T-cell (primary cell): ENCODE data around the gene MAP2K3. TPM values are rescaled to one million over a fixed set of nuclear protein-coding genes. Genes with fewer than 3 reads are reported as not detected.

Experiments
- ATAC-seq, 4 experiments: fragments of 200-7000 bp in 3 of 4; fragments of 150-1000 bp in 1 of 4; cut with Tn5 transposase; replicated peaks in 1 of 4; 1 replicate in 3 of 4; 2 replicates in 1 of 4; pipeline ENCODE4 v1.10.0; 2021; ENCODE audit warnings: moderate library complexity in 3 of 4, mild to moderate bottlenecking in 2 of 4, moderate number of reproducible peaks in 1 of 4
- CTCF ChIA-PET, 2 donors: fragments of 300-600 bp; sonication (Branson Sonifier 250); formaldehyde crosslinking; loops; one replicate each; lab custom pipeline; 2022; ENCODE audit warnings: antibody characterized with exemption in 2 of 2; lab: Charles Lee
- POLR2A ChIA-PET, 2 donors: fragments of 300-600 bp; sonication (Branson Sonifier 250); formaldehyde crosslinking; loops; one replicate each; lab custom pipeline; 2022; ENCODE audit warnings: antibody characterized with exemption in 2 of 2; lab: Charles Lee
- DNase-seq, 35 experiments: peaks; one replicate each; pipeline versions ENCODE4 v3.0.0 to v3.0.0-alpha.2; 2013 to 2023
- H3K27ac ChIP-seq: one replicate; pipeline ENCODE4 v1.5.1; 2013; ENCODE audit warnings: low read length
- H3K27me3 ChIP-seq, 2 experiments: replicated peaks in 1 of 2; 1 replicate in 1 of 2; 2 replicates in 1 of 2; pipeline versions ENCODE4 v1.6.1 to v1.7.0; 2013; ENCODE audit warnings: low read length in 1 of 2, mixed read lengths in 1 of 2; ENCODE audit not compliant: control insufficient read depth in 2 of 2, insufficient read depth in 2 of 2; ENCODE audit errors: extremely low read depth in 1 of 2
- H3K36me3 ChIP-seq, 2 donors: 1 replicate in 1 of 2; 2 replicates in 1 of 2; pipeline versions ENCODE4 v1.6.1 to v1.7.0; 2013; ENCODE audit warnings: low read length in 1 of 2; ENCODE audit not compliant: control insufficient read depth in 2 of 2, insufficient read depth in 1 of 2; ENCODE audit errors: extremely low read depth in 1 of 2
- H3K4me1 ChIP-seq, 2 experiments: 1 replicate in 1 of 2; 2 replicates in 1 of 2; pipeline versions ENCODE4 v1.6.1 to v1.7.0; 2013; ENCODE audit warnings: low read length in 2 of 2, mixed read lengths in 1 of 2; ENCODE audit not compliant: insufficient read depth in 2 of 2, control insufficient read depth in 1 of 2; ENCODE audit errors: extremely low read depth in 1 of 2
- H3K4me3 ChIP-seq, 2 donors: 1 replicate in 1 of 2; 2 replicates in 1 of 2; pipeline versions ENCODE4 v1.5.1 to v1.7.0; 2013; ENCODE audit warnings: mild to moderate bottlenecking in 2 of 2, low read length in 1 of 2, moderate library complexity in 1 of 2; ENCODE audit not compliant: control insufficient read depth in 1 of 2; ENCODE audit errors: extremely low read depth in 1 of 2
- H3K9me3 ChIP-seq: 2 replicates; pipeline ENCODE4 v1.7.0; 2013
- H3K27ac Mint-ChIP-seq, 2 donors: one replicate each; pipeline ENCODE4 v1.8.0; 2020 to 2021; ENCODE audit warnings: mild to moderate bottlenecking in 2 of 2, mixed read lengths in 2 of 2
- H3K27me3 Mint-ChIP-seq, 2 donors: one replicate each; pipeline ENCODE4 v1.8.0; 2021 to 2022; ENCODE audit warnings: mixed read lengths in 2 of 2
- H3K36me3 Mint-ChIP-seq: one replicate; pipeline ENCODE4 v1.8.0; 2021; ENCODE audit warnings: mixed read lengths
- H3K4me1 Mint-ChIP-seq, 3 donors: one replicate each; pipeline ENCODE4 v1.8.0; 2020 to 2022; ENCODE audit warnings: mixed read lengths in 3 of 3, mild to moderate bottlenecking in 1 of 3
- H3K4me3 Mint-ChIP-seq, 3 donors: one replicate each; pipeline ENCODE4 v1.8.0; 2020 to 2022; ENCODE audit warnings: mild to moderate bottlenecking in 3 of 3, mixed read lengths in 3 of 3, moderate library complexity in 3 of 3
- H3K9me3 Mint-ChIP-seq, 3 donors: one replicate each; pipeline ENCODE4 v1.8.0; 2020 to 2022; ENCODE audit warnings: mixed read lengths in 3 of 3
- WGBS: methylation state at CpG from one replicate; pipeline ENCODE4 v1.1.5; 2013; ENCODE audit warnings: missing lambda C conversion rate; ENCODE audit not compliant: insufficient coverage; 5-methylcytosine and 5-hydroxymethylcytosine counted together
- total RNA-seq, 35 experiments: library from RNA in 6 of 35; stranded (reverse) in 6 of 35; fragments of 120-200 nt in 1 of 35; gene quantifications; one replicate each; pipeline versions ENCODE4 v1.2.1 to v1.2.4 and lab custom pipeline; 2013 to 2026

Gene MAP2K3
- total RNA-seq, 5 donors from 2014 or later (not counting 1 experiment from before 2014, with no cell fraction given) = 36.9 to 61.3 (median 57.1) TPM

GRCh38 chr17:21291862-21292261, 7.4 kb downstream of the MAP2K3 start:
- DNase-seq (no peak), ATAC-seq (no peak)
- WGBS = 66% methylated on average over 12 of the region's 12 CpGs
- Mint-ChIP-seq H3K9me3 (peaks cover 0 to 5% (median 0%) of the 10 kb centered on the region in 3 donors), H3K36me3 (peaks cover 7% of the 10 kb centered on the region), H3K27ac (no peak overlapping the region), H3K27me3 (peaks cover 0 to 4% of the 10 kb centered on the region in 2 donors), H3K4me1 (peaks cover 44 to 69% (median 55%) of the 10 kb centered on the region in 3 donors), H3K4me3 (no peak overlapping the region)
- Histone ChIP-seq H3K36me3 (peaks cover 0 to 18% of the 10 kb centered on the region in 2 donors), H3K4me1 (peaks cover 16 to 76% of the 10 kb centered on the region in 2 experiments), H3K4me3 (no peak overlapping the region), H3K27ac (no peak overlapping the region), H3K9me3 (no peaks in the 10 kb centered on the region), H3K27me3 (peaks cover 0 to 28% of the 10 kb centered on the region in 2 experiments)
- ChIA-PET CTCF (no interaction called here), POLR2A (no interaction called here)

GRCh38 chr17:21292867-21293830, 8.6 kb downstream of the MAP2K3 start:
- Histone ChIP-seq H3K4me3 (no peak overlapping the region), H3K27me3 (peaks cover 0 to 28% of the 10 kb centered on the region in 2 experiments), H3K36me3 (peaks cover 1 to 19% of the 10 kb centered on the region in 2 donors), H3K4me1 (peaks cover 6 to 65% of the 10 kb centered on the region in 2 experiments), H3K9me3 (no peaks in the 10 kb centered on the region), H3K27ac (no peak overlapping the region)
- H3K27ac Mint-ChIP-seq = no peak overlapping the region
- H3K36me3 Mint-ChIP-seq = peaks cover 7% of the 10 kb centered on the region
- peaks cover 0 to 5% (median 0%) of the 10 kb centered on the region in 3 donors for H3K9me3 Mint-ChIP-seq
- ChIA-PET POLR2A (interaction anchor here in 1 of 2 donors (0.6 kb wide), 1 partner anchor 170 kb away, joined by 3 read pairs; no protein-coding TSS in a partner anchor), CTCF (interaction anchor here in 1 of 2 donors (0.7 kb wide), 1 partner anchor 14 kb away, joined by 3 read pairs; no protein-coding TSS in a partner anchor)
- 78% methylated on average over 19 of the region's 20 CpGs for WGBS
- peaks cover 31 to 56% (median 43%) of the 10 kb centered on the region in 3 donors for H3K4me1 Mint-ChIP-seq
- ATAC-seq (no peak), DNase-seq (no peak)
- no peak overlapping the region for H3K4me3 Mint-ChIP-seq
- peaks cover 0 to 4% of the 10 kb centered on the region in 2 donors for H3K27me3 Mint-ChIP-seq

GRCh38 chr17:21293831-21294210, 9.3 kb downstream of the MAP2K3 start:
- H3K27ac Mint-ChIP-seq = no peak overlapping the region
- peaks cover 24 to 50% (median 36%) of the 10 kb centered on the region in 3 donors for H3K4me1 Mint-ChIP-seq
- peaks cover 0 to 4% of the 10 kb centered on the region in 2 donors for H3K27me3 Mint-ChIP-seq
- peaks cover 0 to 5% (median 0%) of the 10 kb centered on the region in 3 donors for H3K9me3 Mint-ChIP-seq
- ChIA-PET CTCF (no interaction called here), POLR2A (no interaction called here)
- DNase-seq (no peak), ATAC-seq (no peak)
- H3K9me3 ChIP-seq = no peaks in the 10 kb centered on the region
- H3K27ac ChIP-seq = no peak overlapping the region
- peaks cover 7% of the 10 kb centered on the region for H3K36me3 Mint-ChIP-seq
- 60% methylated on average over 10 of the region's 10 CpGs for WGBS
- H3K27me3 ChIP-seq = peaks cover 0 to 28% of the 10 kb centered on the region in 2 experiments
- H3K4me3 Mint-ChIP-seq = no peak overlapping the region
- peaks cover 0 to 58% of the 10 kb centered on the region in 2 experiments for H3K4me1 ChIP-seq
- H3K4me3 ChIP-seq = no peak overlapping the region
- peaks cover 8 to 26% of the 10 kb centered on the region in 2 donors for H3K36me3 ChIP-seq

GRCh38 chr17:21294321-21295035, 10.0 kb downstream of the MAP2K3 start:
- POLR2A ChIA-PET = no interaction called here

GRCh38 chr17:21295036-21295952, 10.8 kb downstream of the MAP2K3 start:
- Histone ChIP-seq H3K4me1 (peaks cover 0 to 44% of the 10 kb centered on the region in 2 experiments), H3K27ac (peak overlapping the region; percentile 3), H3K4me3 (no peak overlapping the region), H3K27me3 (peaks cover 0 to 26% of the 10 kb centered on the region in 2 experiments), H3K9me3 (no peaks in the 10 kb centered on the region), H3K36me3 (peaks cover 14 to 34% of the 10 kb centered on the region in 2 donors)
- WGBS = 78% methylated on average over 18 of the region's 19 CpGs
- ATAC-seq (no peak), DNase-seq (no peak)
- H3K27ac Mint-ChIP-seq = peak overlapping the region in 1 of 2 donors; percentile 25
- CTCF ChIA-PET = no interaction called here
- H3K4me1 Mint-ChIP-seq = peaks cover 24 to 38% (median 30%) of the 10 kb centered on the region in 3 donors
- POLR2A ChIA-PET = no interaction called here
- peaks cover 0 to 5% (median 0%) of the 10 kb centered on the region in 3 donors for H3K9me3 Mint-ChIP-seq
- peaks cover 0 to 4% of the 10 kb centered on the region in 2 donors for H3K27me3 Mint-ChIP-seq
- H3K4me3 Mint-ChIP-seq = no peak overlapping the region
- peaks cover 11% of the 10 kb centered on the region for H3K36me3 Mint-ChIP-seq

More at GRCh38 chr17:21294321-21295035, 10.0 kb downstream of the MAP2K3 start:
- Mint-ChIP-seq H3K27ac (peak overlapping the region in 1 of 2 donors; percentile 23), H3K9me3 (peaks cover 0 to 5% (median 0%) of the 10 kb centered on the region in 3 donors), H3K36me3 (peaks cover 7% of the 10 kb centered on the region), H3K27me3 (peaks cover 0 to 4% of the 10 kb centered on the region in 2 donors), H3K4me1 (peaks cover 24 to 43% (median 33%) of the 10 kb centered on the region in 3 donors), H3K4me3 (no peak overlapping the region)
- Histone ChIP-seq H3K27me3 (peaks cover 0 to 28% of the 10 kb centered on the region in 2 experiments), H3K4me1 (peaks cover 0 to 52% of the 10 kb centered on the region in 2 experiments), H3K4me3 (no peak overlapping the region), H3K27ac (peak overlapping the region; percentile 3), H3K36me3 (peaks cover 8 to 32% of the 10 kb centered on the region in 2 donors), H3K9me3 (no peaks in the 10 kb centered on the region)
- WGBS = 68% methylated on average over 9 of the region's 12 CpGs
- CTCF ChIA-PET = no interaction called here
- DNase-seq = no peak
- no peak for ATAC-seq
